Measurements from ENCODE around the gene ALDH1B1.
"Not testable (repeated sequence)": the region's sequence is repeated elsewhere in the genome, so short reads cannot be mapped to it uniquely, and the experiment has no call there.

ALDH1B1 gene

DNA sequence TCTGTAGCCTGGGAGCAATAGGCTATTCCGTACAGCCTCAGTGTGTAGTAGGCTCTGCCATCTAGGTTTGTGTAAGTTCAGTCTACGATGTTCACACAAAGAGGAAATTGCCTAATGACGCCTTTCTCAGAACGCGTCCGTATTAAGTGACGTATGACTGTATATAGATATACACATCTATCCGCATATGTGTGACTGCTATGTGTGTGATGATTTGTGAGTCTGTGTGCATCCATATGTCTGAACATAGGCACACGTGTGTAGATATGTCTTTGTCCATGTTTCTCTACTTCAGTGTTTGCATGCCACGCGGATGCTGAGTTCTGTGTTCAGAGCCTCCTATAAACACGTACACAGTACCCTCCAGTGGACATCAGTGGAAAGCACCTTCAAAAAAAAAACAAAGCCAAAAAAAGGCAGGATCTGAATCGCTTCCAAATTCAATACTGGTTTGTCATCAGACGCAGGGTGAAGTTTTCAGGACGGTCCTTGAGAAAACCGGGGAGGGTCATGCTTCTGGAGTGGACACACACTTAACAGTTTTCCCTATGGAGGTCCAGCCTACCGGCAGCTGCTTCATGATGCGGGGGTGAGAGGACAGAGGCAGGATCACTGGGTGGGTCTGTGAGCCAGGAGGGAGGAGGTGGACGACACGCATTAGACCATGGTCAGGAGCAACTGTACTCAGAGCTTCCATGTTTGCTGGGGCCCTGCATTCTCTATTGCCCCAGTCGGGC, 29.5 kb upstream of the ALDH1B1 start:
- no peak for DNase-seq

DNA sequence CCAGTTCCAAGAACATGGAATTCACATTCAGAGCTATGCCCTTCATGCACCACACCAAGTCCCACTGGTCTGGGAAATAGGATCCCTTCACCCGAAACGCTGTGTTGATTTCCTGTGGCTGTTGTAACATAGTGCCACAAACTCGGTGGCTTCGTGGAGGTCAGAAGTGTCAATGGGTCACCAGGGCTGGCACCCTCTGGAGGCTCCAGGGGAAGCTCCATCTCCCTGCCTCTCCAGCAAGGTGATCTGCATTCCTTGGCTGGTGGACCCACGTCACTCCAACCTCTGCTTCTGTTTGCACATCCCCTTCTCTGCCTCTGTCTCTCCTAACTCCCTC, 28.9 kb upstream of the ALDH1B1 start:
- no peak for DNase-seq

DNA sequence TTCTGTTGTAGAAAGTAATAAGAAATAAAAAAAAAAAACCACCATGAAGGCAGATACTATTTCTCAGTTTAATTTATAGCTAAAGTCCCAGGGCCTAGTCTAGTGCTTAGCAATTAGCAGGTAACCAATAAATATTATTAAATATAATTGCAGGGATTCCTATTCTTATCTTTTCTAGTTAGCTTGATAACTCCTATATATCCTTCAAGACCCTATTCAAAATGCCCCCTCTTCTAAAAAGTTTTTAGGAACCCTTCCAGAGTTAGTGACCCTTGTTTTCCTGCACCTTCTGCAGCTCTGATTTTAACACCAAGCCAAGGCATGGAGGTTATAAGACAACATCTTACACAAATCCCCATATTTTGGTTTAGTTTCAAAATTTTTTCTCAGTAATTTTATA, 24.6 kb upstream of the ALDH1B1 start:
- DNase-seq: no peak

DNA sequence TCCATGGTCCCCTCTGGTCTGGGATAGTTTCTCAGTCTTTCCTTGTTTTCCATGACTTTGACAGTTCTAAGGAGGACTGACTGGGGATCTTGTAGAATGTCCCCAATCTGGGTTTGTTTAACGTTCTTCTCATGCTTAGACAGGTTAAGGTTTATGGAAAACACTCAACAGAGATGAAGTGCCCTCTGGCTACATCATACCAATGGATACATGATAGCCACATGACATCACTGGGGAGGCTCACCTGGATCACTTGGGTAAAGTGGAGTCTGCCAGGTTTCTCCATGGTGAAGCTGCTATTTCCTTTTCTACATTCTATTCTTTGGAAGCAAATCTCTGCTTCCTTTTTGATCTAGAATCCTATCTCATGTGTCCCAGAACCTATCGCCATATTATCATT, 23.8 kb upstream of the ALDH1B1 start:
- DNase-seq: no peak

DNA sequence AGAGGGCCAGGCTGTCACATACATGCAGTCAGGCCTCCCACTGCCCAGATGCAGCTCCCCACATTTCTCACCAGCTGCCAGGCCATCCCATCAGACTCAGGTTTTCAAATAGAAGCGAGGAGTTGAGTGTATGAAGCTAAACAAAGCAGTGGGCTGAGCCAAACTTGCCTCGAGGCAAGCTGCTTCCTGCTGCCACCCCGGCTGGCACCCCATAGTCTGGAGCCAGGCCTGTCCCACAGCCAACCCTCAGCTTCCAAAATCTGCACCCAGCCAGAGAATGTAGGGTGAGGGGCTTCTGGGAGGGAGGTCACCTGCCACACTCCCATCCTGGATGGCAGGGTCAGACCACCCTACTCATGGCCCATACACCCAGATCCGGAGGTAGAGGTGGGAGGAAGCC, 22.3 kb upstream of the ALDH1B1 start:
- DNase-seq: no peak

DNA sequence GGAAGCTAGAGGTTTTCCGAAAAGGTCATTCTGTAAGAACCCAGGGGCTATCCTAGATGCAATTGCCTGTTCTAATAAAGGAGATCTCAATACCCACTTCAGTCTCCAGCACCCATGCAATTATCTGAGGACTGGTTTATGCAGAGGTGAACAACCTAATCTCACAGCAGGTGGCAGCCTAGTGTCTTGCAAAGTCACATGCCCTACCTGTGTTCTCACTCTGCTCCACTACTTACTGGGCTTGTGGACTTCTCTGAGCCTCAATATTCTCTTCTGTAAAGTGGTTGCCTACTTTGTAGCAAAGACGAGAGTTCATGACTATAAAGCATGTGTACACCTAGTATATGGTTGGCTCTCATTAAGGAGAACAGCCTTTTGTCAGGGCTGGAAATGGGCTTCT, 21.0 kb upstream of the ALDH1B1 start:
- DNase-seq: no peak

DNA sequence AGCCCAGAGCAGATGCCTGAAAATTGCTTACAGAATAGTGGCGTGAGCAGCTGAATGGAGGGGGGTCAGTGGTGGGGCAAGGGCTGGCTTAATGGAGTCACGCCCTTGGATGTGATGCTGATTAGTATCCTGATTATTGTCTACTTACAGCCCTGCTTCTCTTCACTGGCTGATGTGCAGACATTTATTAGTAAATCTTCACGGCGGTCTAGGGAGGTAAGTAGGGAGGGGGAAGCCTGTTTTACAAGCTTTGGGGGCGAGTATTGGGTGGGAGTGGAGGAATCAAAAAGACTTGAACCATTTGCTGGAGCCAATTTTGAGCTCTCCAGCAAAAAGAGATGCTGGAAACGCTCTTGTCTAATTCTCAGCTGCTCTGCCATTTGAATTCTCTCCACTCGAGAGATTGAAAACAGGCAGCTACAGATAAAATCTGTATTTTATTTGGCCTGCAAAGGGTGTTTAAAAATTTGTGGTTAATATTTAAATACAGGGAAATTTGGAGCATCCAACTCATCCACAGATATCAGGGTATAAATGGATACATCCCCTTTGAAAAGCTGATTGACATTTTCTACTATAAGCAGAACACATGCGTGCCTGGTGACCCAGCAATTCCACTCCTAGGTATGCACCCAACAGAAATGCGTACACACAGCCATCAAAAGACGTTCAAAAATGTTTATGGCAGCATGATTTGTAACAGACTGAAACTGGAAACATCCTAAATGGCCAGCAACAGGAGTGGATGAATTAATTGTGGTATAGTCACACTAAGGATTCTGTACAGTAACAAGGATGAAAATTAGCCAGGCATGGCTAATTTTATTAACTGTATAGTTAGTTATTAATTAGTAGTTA, 19.5 kb upstream of the ALDH1B1 start:
- DNase-seq: no peak

DNA sequence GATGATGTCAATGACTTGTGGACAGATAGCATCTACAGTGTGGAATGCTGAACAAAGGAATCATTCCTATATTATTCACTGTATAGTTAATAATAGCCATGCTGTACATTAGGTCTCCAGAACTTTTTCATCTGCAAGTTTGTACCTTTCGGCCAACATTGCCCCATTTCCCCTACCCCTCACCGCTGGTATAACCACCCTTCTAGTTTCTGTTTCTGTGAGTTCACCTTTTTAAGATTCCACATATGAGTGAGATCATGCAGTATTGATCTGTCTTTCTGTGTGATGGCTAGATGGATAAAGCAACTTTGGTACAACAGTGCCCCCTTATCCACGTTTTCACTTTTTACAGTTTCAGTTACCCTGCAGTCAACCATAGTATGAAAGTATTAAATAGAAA, 18.8 kb upstream of the ALDH1B1 start:
- DNase-seq: no peak

DNA sequence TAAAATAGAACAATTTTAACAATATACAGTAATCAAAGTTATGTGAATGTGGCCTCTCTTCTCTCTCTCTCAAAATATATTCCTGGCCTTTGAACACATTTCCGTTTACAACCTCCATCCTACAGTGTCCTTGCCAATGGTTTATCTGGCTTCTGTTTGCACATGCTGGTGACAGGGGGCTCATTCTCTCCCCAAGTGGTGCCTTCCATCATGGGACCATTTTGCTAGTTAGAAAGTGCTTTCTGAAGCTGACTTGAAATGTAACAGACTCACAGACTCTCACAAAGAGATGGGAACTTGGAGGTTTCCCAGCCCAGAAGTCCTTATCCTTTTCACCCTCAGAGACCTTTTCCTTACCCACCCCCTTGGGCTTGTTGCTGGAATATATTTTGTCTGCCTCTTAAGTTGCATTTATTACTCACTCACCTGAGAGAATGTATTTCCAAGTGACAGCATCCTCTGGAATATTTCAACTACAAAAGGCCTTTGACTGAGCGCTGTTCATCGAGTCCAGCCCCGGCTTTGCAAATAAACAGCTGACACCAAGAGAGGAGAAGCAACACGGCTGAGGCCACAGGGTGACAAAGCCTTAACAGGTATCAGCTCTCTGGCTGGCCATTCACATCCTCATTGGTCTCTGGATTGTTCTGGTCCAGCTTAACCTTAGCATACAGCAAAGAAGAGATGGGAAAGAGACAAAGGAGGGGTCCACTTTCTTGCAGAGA, 17.5 kb upstream of the ALDH1B1 start:
- DNase-seq: no peak

DNA sequence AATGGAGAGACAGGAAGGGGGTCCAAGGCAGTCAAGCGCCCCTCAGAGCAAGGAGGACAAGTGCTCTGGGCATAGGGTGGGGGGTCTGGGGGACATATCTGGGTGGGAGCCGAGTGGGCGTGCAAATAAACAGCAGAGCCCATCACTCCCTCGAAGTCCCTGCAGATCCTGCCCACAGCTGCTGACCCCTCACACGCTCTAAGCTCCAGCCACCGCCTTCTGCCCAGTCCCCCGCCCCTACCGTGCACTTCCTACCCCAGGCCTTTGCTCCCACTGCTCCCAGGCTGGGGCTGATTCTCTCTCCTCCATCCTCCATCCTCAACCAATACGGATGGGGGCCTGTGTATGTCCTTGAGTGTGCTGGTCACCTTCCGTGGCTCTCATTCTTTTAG, 16.9 kb upstream of the ALDH1B1 start:
- no peak for DNase-seq

DNA sequence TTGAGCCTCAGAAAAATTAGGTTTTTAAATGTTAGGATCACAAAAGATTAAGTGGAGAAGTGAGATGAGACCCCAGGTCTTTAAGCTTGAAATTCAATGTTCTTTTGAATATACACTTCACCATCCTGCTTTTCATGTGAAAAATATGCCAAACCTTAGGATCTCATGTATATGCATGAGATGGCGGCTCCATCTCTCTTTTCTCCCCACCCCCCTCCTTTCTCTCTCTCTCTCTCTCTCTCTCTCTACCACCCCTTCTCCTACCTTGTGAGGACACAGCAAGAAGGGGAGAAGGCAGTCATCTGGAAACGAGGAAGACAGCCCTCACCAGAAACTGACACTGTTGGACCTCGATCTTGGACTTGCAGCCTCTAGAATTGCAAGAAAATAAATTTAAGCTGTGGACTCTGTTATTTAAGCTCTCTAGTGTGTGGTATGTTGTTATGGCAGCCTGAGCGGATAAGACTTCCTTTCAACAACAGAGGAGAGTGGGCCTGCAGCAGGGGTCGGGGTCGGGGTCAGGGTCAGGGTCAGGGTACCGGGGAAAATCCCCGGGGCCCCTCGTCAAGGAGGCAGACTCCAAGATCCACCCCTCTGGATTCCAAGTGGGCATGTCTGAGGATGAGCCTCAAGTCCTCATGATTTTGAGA, 16.4 kb upstream of the ALDH1B1 start:
- DNase-seq: no peak

DNA sequence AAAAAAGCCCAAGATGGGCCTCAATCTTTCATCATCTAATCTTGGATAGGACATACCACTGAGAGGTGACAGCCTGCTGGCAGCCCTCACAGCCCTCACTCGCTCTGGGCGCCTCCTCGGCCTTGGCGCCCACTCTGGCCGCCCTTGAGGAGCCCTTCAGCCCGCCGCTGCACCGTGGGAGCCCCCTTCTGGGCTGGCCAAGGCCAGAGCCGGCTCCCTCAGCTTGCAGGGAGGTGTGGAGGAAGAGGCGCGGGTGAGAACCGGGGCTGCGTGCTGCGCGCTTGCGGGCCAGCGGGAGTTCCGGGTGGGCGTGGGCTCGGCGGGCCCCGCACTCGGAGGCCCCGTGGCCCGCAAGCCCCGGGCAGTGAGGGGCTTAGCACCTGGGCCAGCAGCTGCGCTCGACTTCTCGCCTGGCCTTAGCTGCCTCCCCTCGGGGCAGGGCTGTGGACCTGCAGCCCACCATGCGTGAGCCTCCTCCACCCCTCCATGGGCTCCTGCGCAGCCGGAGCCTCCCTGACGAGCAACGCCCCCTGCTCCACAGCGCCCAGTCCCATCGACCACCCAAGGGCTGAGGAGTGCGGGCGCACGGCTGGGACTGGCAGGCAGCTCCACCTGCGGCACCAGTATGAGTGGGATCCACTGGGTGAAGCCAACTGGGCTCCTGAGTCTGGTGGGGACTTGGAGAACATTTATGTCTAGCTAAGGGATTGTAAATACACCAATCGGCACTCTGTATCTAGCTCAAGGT, 15.0 kb upstream of the ALDH1B1 start:
- not testable (repeated sequence) for DNase-seq

DNA sequence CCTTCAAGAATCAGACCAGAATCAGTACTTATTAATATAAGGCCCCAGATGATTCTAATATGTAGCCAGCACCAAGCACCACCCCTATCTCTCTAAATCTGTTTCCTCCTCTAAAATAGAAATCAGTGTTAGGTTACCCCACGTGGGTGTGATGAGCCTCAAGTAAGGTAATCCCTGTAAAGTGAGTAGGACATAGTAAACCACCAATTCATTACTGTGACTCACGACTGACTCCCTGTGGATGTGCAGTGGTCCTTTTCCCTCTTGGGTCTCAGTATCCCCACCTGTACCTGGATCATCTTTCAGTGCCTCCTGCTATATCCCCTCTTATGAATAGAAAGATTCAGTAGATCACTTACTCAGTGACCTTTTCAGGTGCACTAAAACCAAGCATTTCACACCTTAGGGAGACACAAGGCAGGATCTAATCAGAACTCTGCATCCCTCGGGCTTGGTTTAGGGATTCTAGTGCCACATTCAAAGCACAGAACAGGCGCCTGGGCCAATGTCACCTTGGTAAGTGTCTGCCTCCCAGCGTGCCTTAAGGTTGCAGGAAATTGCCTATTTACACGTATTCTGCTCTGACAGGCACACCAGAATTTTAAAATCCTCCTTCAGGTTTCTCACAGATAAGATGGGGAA, 12.2 kb upstream of the ALDH1B1 start:
- no peak for DNase-seq

DNA sequence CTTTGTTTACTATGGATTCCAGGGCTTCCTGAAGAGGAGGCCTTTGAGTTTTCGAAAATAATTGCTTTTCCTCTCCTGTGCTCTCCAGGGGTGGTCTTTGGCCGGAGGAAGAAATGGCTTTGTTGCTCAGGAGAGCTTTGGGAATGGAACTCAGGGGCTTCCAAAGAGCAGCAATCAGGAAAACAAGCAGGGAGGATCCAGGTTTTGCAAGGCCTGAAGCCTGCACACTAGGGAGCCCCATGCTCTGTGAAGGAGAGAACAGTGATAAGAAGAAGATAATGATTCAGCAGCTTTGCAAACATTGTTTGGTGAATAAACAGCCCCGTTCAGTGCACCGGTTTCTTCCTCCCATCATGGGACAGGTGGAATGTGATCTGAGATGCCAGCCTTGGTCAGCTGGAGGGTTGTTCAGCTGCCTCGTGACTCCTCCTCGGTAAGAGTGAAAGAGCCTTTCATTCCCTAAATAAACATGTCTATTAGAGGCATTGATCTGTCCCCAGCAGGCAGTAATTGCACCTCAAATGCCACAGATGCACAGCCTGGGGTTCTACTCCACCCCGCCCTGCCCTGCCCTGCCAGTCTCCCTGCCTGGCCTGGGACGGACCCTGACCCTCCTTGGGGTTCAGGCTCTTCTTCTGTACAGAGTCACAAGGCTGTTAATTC, 11.5 kb upstream of the ALDH1B1 start:
- DNase-seq: no peak

DNA sequence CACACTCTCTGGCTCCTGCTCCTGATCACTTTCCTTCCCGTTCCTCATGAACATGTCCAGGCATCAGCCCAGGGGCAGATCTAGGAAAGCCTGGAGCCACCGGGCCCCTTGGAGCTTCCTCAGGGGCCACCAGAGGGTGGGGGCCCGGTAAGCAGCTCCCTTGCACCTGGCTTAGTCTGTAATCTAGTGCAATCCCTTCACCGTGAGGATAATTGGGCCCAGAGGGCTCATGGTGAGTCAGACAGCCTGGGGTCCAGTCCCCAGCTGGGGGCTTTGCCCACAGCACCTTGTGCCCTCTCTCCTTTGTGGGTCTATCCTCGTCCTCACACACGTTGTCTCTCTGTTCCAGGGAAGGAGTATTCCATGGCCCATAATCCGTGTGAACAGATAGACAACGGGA, 10.4 kb upstream of the ALDH1B1 start:
- no peak for DNase-seq

DNA sequence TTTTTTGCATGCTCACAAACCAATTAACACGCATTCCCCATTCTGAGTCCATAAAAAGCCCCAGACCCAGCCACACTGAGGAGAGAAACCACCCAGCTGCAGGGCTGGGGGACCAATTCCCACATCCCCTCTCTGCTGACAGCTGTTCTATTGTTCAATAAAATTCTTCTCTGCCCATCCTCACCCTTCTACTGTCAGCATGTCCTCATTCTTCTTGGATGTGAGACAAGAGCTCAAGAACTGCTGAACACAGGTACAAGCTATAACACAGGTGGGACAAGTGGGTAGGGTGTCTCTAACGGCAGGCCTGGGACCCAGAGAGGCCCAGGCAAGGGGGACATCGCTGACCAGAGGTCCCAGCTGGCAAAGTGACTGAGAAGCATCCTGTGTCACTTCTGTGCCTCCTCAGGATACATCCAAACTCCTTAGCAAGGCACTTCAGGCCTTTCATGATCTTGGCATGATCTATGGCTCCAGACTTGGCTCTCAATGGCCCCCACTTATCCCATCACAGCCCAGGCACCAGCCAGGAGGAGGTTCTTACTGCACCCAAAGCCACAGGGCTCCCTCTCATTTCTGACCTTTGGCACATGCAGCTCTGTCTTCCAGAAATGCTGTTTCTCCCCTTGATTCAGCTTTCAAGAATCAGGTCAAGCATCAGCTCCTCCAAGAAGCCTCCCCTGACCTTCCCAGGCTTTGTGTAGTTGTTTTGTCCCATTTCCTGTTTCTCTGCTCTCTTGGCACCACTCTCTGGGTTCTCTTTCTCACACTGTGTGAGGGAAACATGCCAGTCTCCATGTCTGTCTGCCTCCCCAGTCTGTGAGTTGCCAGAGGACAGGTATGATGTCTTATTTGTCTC, 7.3 kb upstream of the ALDH1B1 start:
- DNase-seq: no peak

DNA sequence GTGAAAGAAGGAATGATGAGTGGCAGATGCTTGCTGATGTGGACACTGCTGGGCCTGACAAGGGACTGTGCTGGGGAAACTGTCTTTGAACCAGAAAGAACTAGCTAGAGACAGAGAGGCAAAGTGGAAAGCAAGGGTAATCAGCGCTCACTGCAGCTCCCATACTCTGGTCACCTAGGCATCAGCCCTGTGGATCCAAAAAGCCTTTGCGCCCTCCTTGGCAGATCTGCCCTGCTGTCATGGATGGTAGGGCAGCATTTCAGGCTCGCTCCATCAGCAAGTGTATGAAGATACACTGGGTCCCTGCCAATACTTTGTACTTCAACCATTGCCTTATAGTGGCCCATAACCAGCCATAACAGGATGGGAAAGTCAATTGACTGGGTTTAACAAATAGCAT, 6.6 kb upstream of the ALDH1B1 start:
- no peak for DNase-seq

DNA sequence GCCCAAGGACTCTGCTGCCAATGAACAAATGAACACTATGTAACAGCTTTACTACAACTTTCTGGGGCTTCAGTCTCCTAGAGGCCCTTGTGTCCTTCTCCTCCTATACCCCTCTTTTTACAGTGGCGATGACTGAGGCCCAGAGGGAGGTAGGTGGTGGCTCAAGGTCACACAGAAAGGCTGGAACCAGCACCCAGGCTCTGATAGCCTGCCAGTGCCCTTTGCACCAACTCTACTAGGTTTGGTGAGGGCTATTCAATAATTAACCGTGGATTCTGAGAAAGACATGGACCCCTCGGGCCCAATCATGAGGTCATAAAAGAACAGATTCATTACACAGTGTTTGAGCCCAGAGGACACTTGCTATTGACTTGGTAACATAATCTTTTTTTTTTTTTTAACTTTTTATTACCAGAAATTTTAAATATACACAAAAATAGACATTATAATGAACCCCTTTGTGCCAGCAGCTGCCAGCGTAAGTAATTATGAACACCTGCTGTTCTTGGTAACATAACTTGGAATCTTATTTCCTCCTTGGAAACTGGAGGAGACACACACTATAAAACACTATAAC, 6.1 kb upstream of the ALDH1B1 start:
- DNase-seq: no peak

DNA sequence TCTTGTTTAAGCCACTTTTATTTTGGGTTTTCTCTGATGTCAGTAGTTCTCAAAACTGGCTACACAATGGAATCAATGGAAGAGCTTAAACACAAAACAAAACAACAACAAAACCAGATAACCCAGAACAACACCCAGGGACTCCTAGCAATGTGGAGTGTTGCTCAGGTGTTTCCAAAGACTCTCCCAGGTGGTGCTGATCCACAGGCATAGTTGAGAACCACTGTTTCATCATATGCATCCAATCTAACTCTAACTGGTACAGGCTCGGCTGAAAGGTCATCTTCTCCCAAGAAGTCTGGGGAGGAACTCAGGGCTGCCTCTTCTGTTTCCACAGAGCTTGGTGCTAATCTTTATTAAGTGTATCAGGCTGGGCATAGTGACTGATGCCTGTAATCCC, 5.4 kb upstream of the ALDH1B1 start:
- DNase-seq: no peak

DNA sequence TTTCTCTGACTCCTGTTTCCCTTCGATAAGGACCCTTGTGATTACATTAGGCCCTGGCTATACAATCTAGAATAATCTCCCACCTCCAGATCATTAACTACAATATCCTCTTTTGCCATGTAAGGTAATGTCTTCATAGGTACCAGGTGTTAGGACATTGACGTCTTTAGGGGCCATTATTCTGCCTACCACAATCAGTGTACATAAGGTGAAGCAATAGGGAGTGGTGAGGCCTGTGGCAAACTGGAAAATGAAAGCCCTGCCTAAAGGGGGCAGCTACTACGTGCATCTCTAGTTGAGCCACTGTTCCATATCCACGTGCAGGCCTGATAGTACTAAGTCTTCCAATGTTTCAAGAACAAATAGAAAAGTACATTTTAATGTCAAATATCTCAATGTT, 4.8 kb upstream of the ALDH1B1 start:
- DNase-seq: no peak

Measured in NK-92 treated with Interleukin-12 subunit alpha and Interleukin-12 subunit beta, amount 100 ng/mL, for 24 hours (cell line).